H1 (cell line): ENCODE results near the gene ADGRB3. TPM values are rescaled to one million over a fixed set of nuclear protein-coding genes. Genes with fewer than 3 reads are reported as not detected.

Experiments
- CTCF ChIA-PET: fragments of 300-600 bp; sonication (Branson Sonifier 250); formaldehyde crosslinking; loops from one replicate; lab custom pipeline; 2021; ENCODE audit not compliant: partially characterized antibody; lab: Charles Lee
- POLR2A ChIA-PET: fragments of 300-600 bp; sonication (Branson Sonifier 250); formaldehyde crosslinking; loops from one replicate; lab custom pipeline; 2021; ENCODE audit warnings: inconsistent platforms; ENCODE audit not compliant: partially characterized antibody; lab: Charles Lee
- DNase-seq, 2 experiments: peaks; one replicate each; pipeline versions ENCODE4 v3.0.0 to v3.0.0-alpha.2; 2010 to 2022; ENCODE audit warnings: low spot score in 2 of 2, low read depth in 1 of 2, mixed read lengths in 1 of 2
- FAIRE-seq: peaks from 2 replicates; lab custom pipeline; 2011; peaks lifted over from hg19 to GRCh38; lab: Jason Lieb, UNC
- H2AFZ ChIP-seq: 2 replicates; pipeline ENCODE4 v1.8.1; 2012; ENCODE audit warnings: low read length, inconsistent platforms
- H2AK5ac ChIP-seq: 2 replicates; pipeline ENCODE4 v1.6.1; 2013; ENCODE audit warnings: low read depth, low read length
- H2BK120ac ChIP-seq: replicated peaks from 2 replicates; pipeline ENCODE3; 2013; ENCODE audit warnings: low read depth, low read length, inconsistent platforms
- H2BK12ac ChIP-seq: 2 replicates; pipeline ENCODE4 v1.6.1; 2013; ENCODE audit warnings: low read depth, low read length
- H2BK15ac ChIP-seq: 2 replicates; pipeline ENCODE4 v1.6.1; 2013; ENCODE audit warnings: low read length
- H2BK20ac ChIP-seq: 2 replicates; pipeline ENCODE4 v1.6.1; 2013; ENCODE audit warnings: low read length
- H2BK5ac ChIP-seq: 2 replicates; pipeline ENCODE4 v1.6.1; 2013; ENCODE audit warnings: low read depth, low read length
- H3K14ac ChIP-seq: 2 replicates; pipeline ENCODE4 v1.6.1; 2013; ENCODE audit warnings: inconsistent platforms; ENCODE audit not compliant: insufficient read length
- H3K18ac ChIP-seq: 2 replicates; pipeline ENCODE4 v1.6.1; 2013; ENCODE audit warnings: low read length; ENCODE audit errors: extremely low read depth
- H3K23ac ChIP-seq: 2 replicates; pipeline ENCODE4 v1.6.1; 2013; ENCODE audit warnings: inconsistent platforms; ENCODE audit not compliant: insufficient read length
- H3K23me2 ChIP-seq: 2 replicates; pipeline ENCODE4 v1.6.1; 2013; ENCODE audit warnings: low read depth, low read length
- H3K27ac ChIP-seq: 2 replicates; pipeline ENCODE4 v1.6.1; 2011; ENCODE audit warnings: low read depth, low read length, inconsistent platforms
- H3K27me3 ChIP-seq, 4 experiments: replicated peaks in 1 of 4; 1 replicate in 1 of 4; 2 replicates in 3 of 4; pipeline versions ENCODE4 v1.6.1 to v1.8.1; 2011 to 2013; ENCODE audit warnings: low read length in 3 of 4, mild to moderate bottlenecking in 3 of 4, inconsistent platforms in 2 of 4, mixed read lengths in 2 of 4, moderate library complexity in 1 of 4; ENCODE audit not compliant: control insufficient read depth in 3 of 4, insufficient read depth in 3 of 4; ENCODE audit errors: extremely low read depth in 1 of 4
- H3K36me3 ChIP-seq, 4 experiments: 2 replicates each; pipeline versions ENCODE4 v1.6.1 to v1.8.1; 2011 to 2013; ENCODE audit warnings: mild to moderate bottlenecking in 4 of 4, low read length in 3 of 4, moderate library complexity in 2 of 4, control low read depth in 1 of 4, inconsistent platforms in 1 of 4; ENCODE audit not compliant: insufficient read depth in 4 of 4, control insufficient read depth in 2 of 4
- H3K4ac ChIP-seq: replicated peaks from 2 replicates; pipeline ENCODE3; 2013; ENCODE audit warnings: low read length, low read depth, mixed read lengths, inconsistent platforms; ENCODE audit not compliant: insufficient read length
- H3K4me1 ChIP-seq, 4 experiments: replicated peaks in 1 of 4; 1 replicate in 1 of 4; 2 replicates in 3 of 4; pipeline versions ENCODE4 v1.6.1 to v1.8.1; 2011 to 2013; ENCODE audit warnings: low read length in 3 of 4, inconsistent platforms in 2 of 4, mixed read lengths in 1 of 4; ENCODE audit not compliant: insufficient read depth in 4 of 4, control insufficient read depth in 3 of 4
- H3K4me2 ChIP-seq, 2 experiments: 2 replicates each; pipeline versions ENCODE4 v1.6.1 to v1.8.1; 2011 to 2013; ENCODE audit warnings: low read depth in 2 of 2, low read length in 2 of 2, control low read depth in 1 of 2, inconsistent platforms in 1 of 2, mild to moderate bottlenecking in 1 of 2; ENCODE audit not compliant: insufficient read depth in 1 of 2
- H3K4me3 ChIP-seq, 4 experiments: fragments of 200-600, 300-600 bp in 1 of 4; sonication (generic), shearing (Covaris generic), sonication (Bioruptor Twin) in 1 of 4; 2 replicates each; pipeline versions ENCODE4 v1.5.1 to v1.8.1; 2011 to 2016; ENCODE audit warnings: low read length in 4 of 4, low read depth in 3 of 4, control low read depth in 2 of 4, inconsistent platforms in 2 of 4, mild to moderate bottlenecking in 2 of 4, mixed read lengths in 1 of 4, moderate library complexity in 1 of 4; ENCODE audit not compliant: insufficient read depth in 2 of 4; ENCODE audit errors: extremely low read depth in 1 of 4
- H3K56ac ChIP-seq: replicated peaks from 2 replicates; pipeline ENCODE3; 2013; ENCODE audit warnings: low read depth, mild to moderate bottlenecking, mixed read lengths, low read length, inconsistent platforms; ENCODE audit not compliant: insufficient read length
- H3K79me1 ChIP-seq: 2 replicates; pipeline ENCODE4 v1.6.1; 2013; ENCODE audit warnings: low read depth, low read length, control low read depth
- H3K79me2 ChIP-seq, 2 experiments: 2 replicates each; pipeline versions ENCODE4 v1.6.1 to v1.8.1; 2012 to 2013; ENCODE audit warnings: low read length in 2 of 2, mild to moderate bottlenecking in 2 of 2, inconsistent platforms in 1 of 2; ENCODE audit not compliant: insufficient read depth in 2 of 2, control insufficient read depth in 1 of 2
- H3K9ac ChIP-seq, 4 experiments: replicated peaks in 1 of 4; 1 replicate in 1 of 4; 2 replicates in 3 of 4; pipeline versions ENCODE4 v1.6.1 to v1.8.1; 2011 to 2013; ENCODE audit warnings: low read depth in 3 of 4, low read length in 3 of 4, control low read depth in 2 of 4, mild to moderate bottlenecking in 2 of 4, moderate library complexity in 2 of 4, inconsistent platforms in 1 of 4; ENCODE audit errors: extremely low read depth in 1 of 4
- H3K9me3 ChIP-seq, 2 experiments: 2 replicates each; pipeline versions ENCODE4 v1.6.1 to v1.8.1; 2012 to 2013; ENCODE audit warnings: mild to moderate bottlenecking in 2 of 2, moderate library complexity in 2 of 2, control low read depth in 1 of 2, inconsistent platforms in 1 of 2, low read depth in 1 of 2, low read length in 1 of 2, mixed read lengths in 1 of 2; ENCODE audit not compliant: insufficient read depth in 2 of 2
- H4K20me1 ChIP-seq, 2 experiments: replicated peaks in 1 of 2; 2 replicates each; pipeline versions ENCODE3 to v1.8.1; 2011 to 2013; ENCODE audit warnings: inconsistent platforms in 2 of 2, low read length in 2 of 2, mild to moderate bottlenecking in 1 of 2; ENCODE audit not compliant: insufficient read depth in 2 of 2, control insufficient read depth in 1 of 2
- H4K5ac ChIP-seq: 2 replicates; pipeline ENCODE4 v1.6.1; 2013; ENCODE audit warnings: low read length, low read depth, mixed read lengths, inconsistent platforms; ENCODE audit not compliant: insufficient read length
- H4K8ac ChIP-seq: 2 replicates; pipeline ENCODE4 v1.8.0; 2013; ENCODE audit warnings: mild to moderate bottlenecking, moderate library complexity, low read length, inconsistent platforms; ENCODE audit not compliant: insufficient read depth; ENCODE audit errors: extremely low read depth
- H4K91ac ChIP-seq: replicated peaks from 2 replicates; pipeline ENCODE3; 2013; ENCODE audit warnings: low read length, mixed read lengths, inconsistent platforms; ENCODE audit not compliant: insufficient read length
- BRCA1 ChIP-seq: IDR thresholded peaks from 2 replicates; pipeline ENCODE4 v1.6.1; 2012; ENCODE audit warnings: low read depth, low read length, improper control_type of control experiment
- CEBPB ChIP-seq: IDR thresholded peaks from 2 replicates; pipeline ENCODE4 v1.6.1; 2012; ENCODE audit warnings: low read depth, low read length
- CHD1 ChIP-seq: IDR thresholded peaks from 2 replicates; pipeline ENCODE4 v1.6.1; 2012; ENCODE audit warnings: low read depth, low read length, improper control_type of control experiment
- CREB1 ChIP-seq: IDR thresholded peaks from 2 replicates; pipeline ENCODE4 v1.6.1; 2012; ENCODE audit warnings: inconsistent platforms
- CTBP2 ChIP-seq: IDR thresholded peaks from 2 replicates; pipeline ENCODE4 v1.7.0; 2011; ENCODE audit warnings: borderline replicate concordance, mild to moderate bottlenecking, moderate library complexity, mixed read lengths, low read length; ENCODE audit not compliant: insufficient read depth, insufficient read length
- EGR1 ChIP-seq: IDR thresholded peaks from 2 replicates; pipeline ENCODE4 v1.6.1; 2011; ENCODE audit warnings: low read depth, low read length, borderline replicate concordance
- POLR2AphosphoS5 ChIP-seq: IDR thresholded peaks from 2 replicates; pipeline ENCODE4 v1.6.1; 2011; ENCODE audit warnings: low read depth, low read length
- RNF2 ChIP-seq: fragments of 200-900, 300-1000 bp; sonication (generic); IDR thresholded peaks from 2 replicates; pipeline ENCODE4 v1.7.1; 2016; ENCODE audit warnings: borderline replicate concordance, low read depth, mild to moderate bottlenecking, antibody characterized with exemption, low read length; ENCODE audit not compliant: poor library complexity, severe bottlenecking; ENCODE audit errors: missing control alignments
- SIX5 ChIP-seq: IDR thresholded peaks from 2 replicates; pipeline ENCODE4 v1.6.1; 2011; ENCODE audit warnings: mild to moderate bottlenecking, low read depth, low read length
- SP2 ChIP-seq: IDR thresholded peaks from 2 replicates; pipeline ENCODE4 v1.6.1; 2012; ENCODE audit warnings: mild to moderate bottlenecking, low read length, inconsistent platforms
- SRF ChIP-seq: IDR thresholded peaks from 2 replicates; pipeline ENCODE4 v1.6.1; 2011; ENCODE audit warnings: mild to moderate bottlenecking, low read depth, low read length, moderate library complexity
- SUZ12 ChIP-seq: fragments of 200-600 bp; sonication (generic); IDR thresholded peaks from 2 replicates; pipeline ENCODE4 v1.6.1; 2012; ENCODE audit warnings: mild to moderate bottlenecking, inconsistent platforms, low read length, moderate library complexity, mixed read lengths
- TAF7 ChIP-seq: optimal IDR thresholded peaks from 2 replicates; pipeline ENCODE3; 2011; ENCODE audit warnings: low read depth, mild to moderate bottlenecking, inconsistent platforms, low read length, moderate library complexity, borderline replicate concordance
- TCF12 ChIP-seq: IDR thresholded peaks from 2 replicates; pipeline ENCODE4 v1.6.1; 2011; ENCODE audit warnings: low read depth, mild to moderate bottlenecking, low read length
- WGBS, 2 experiments: shearing (Covaris generic) in 1 of 2; methylation state at CpG; one replicate each; pipeline versions ENCODE4 v1.1.6 to v1.1.7; 2013 to 2015; ENCODE audit warnings: low lambda C conversion rate in 2 of 2, mixed read lengths in 2 of 2, inconsistent platforms in 1 of 2, low coverage in 1 of 2, missing lambda C conversion rate in 1 of 2; ENCODE audit not compliant: insufficient replicate concordance in 2 of 2, insufficient coverage in 1 of 2, insufficient read length in 1 of 2; ENCODE audit errors: extremely low coverage in 1 of 2, missing lambda C conversion rate in 1 of 2; 5-methylcytosine and 5-hydroxymethylcytosine counted together
- polyA plus RNA-seq, 7 experiments: library from polyadenylated mRNA; depleted of rRNA in 3 of 7; stranded (reverse) in 5 of 7; unstranded in 2 of 7; fragments of >200 nt in 5 of 7; fragments of 200-250 nt in 2 of 7; gene quantifications; 1 replicate in 5 of 7; 2 replicates in 1 of 7; 4 replicates in 1 of 7; pipeline versions ENCODE4 v1.2.1 to v1.2.3, GENCODE V29; 2011 to 2013; ENCODE audit warnings: missing spikeins in 2 of 7, mixed read lengths in 2 of 7
- total RNA-seq: library from RNA; stranded (reverse); fragmentation: NEBNext Ultra II Directional; extraction: Animal tissue kit (Norgen Biotek cat#: 25700); gene quantifications from 2 replicates; pipeline ENCODE4 v1.2.1, GENCODE V29; 2021
- TF ChIP-seq, protein P1 (sequence below): IDR thresholded peaks from 2 replicates; pipeline ENCODE4 v1.6.1; 2011; ENCODE audit warnings: low read depth, mild to moderate bottlenecking, low read length; ENCODE audit not compliant: insufficient read depth

The ADGRB3 gene
- total and polyA plus RNA-seq, 2 of the 8 experiments (the other 6 are each of a cell fraction or from before 2014, with no cell fraction given) = 0.35 to 1.2 TPM

GRCh38 chr6:68968301-68968649 is 333.2 kb downstream of the ADGRB3 start:
- no peaks in the 10 kb centered on the region for H3K9me3 ChIP-seq
- H3K4me1 ChIP-seq = no peaks in the 10 kb centered on the region
- no peak overlapping the region for H2BK20ac ChIP-seq
- no peaks in the 10 kb centered on the region for H3K27me3 ChIP-seq
- no peak overlapping the region for H4K5ac ChIP-seq
- no peak overlapping the region for H2BK12ac ChIP-seq
- WGBS, 2 experiments = 6% methylated on average over 4 of the region's 4 CpGs; no CpG with 5 or more reads in 1 of the 2 experiments
- no peak overlapping the region for H3K18ac ChIP-seq
- ChIA-PET POLR2A (no interaction called here), CTCF (interaction anchor here (1.0 to 3.6 kb wide), 8 partner anchors 10 to 710 kb away, joined by 3 to 29 read pairs (median 4); no protein-coding TSS in a partner anchor)
- no peak for FAIRE-seq
- no peaks in the 10 kb centered on the region for H3K36me3 ChIP-seq
- no peak overlapping the region for H2BK15ac ChIP-seq
- no peak overlapping the region for H2BK5ac ChIP-seq
- DNase-seq = no peak
- H2BK120ac ChIP-seq = no peak overlapping the region
- H2AK5ac ChIP-seq = no peak overlapping the region
- no peak overlapping the region for H3K56ac ChIP-seq
- H2AFZ ChIP-seq = no peak overlapping the region
- no peaks in the 10 kb centered on the region for H3K79me1 ChIP-seq
- no peak overlapping the region for H3K14ac ChIP-seq
- no peak overlapping the region for H3K4me2 ChIP-seq
- no peaks in the 10 kb centered on the region for H4K20me1 ChIP-seq
- no peak overlapping the region for H3K27ac ChIP-seq
- no peak overlapping the region for H3K4ac ChIP-seq
- no peaks in the 10 kb centered on the region for H3K79me2 ChIP-seq
- no peak overlapping the region for H3K9ac ChIP-seq
- no peak overlapping the region for H3K23ac ChIP-seq
- H3K23me2 ChIP-seq = no peaks in the 10 kb centered on the region; the same call in 1 of the 2 replicates
- H4K91ac ChIP-seq = no peak overlapping the region
- no peak overlapping the region for H4K8ac ChIP-seq
- H3K4me3 ChIP-seq = no peak overlapping the region
- TF ChIP-seq, protein P1, sequence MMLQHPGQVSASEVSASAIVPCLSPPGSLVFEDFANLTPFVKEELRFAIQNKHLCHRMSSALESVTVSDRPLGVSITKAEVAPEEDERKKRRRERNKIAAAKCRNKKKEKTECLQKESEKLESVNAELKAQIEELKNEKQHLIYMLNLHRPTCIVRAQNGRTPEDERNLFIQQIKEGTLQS = no peak
- no peak; the same call in 1 of the 2 replicates for TF ChIP-seq CREB1
- TF ChIP-seq SIX5 = no peak
- TF ChIP-seq CTBP2 = no peak
- no peak for TF ChIP-seq CHD1
- no peak for TF ChIP-seq CEBPB
- TF ChIP-seq RNF2 = no peak
- no peak for TF ChIP-seq TAF7
- TF ChIP-seq SRF = no peak
- TF ChIP-seq TCF12 = no peak
- TF ChIP-seq POLR2AphosphoS5 = no peak
- no peak for TF ChIP-seq BRCA1
- TF ChIP-seq SUZ12 = no peak
- no peak for TF ChIP-seq EGR1
- TF ChIP-seq SP2 = no peak
